Subcutaneous adipose tissue (tissue), 4 donors: ENCODE data around the gene ADAMTSL3. TPM values are rescaled to one million over a fixed set of nuclear protein-coding genes. Genes with fewer than 3 reads are reported as not detected.

Experiments used
- CTCF ChIP-seq: fragments of 450-650 bp; IDR thresholded peaks from one replicate; pipeline ENCODE4 v1.5.1; 2016; ENCODE audit warnings: low read depth, mild to moderate bottlenecking, control low read depth, antibody characterized with exemption, moderate library complexity
- total RNA-seq, 4 donors: library from RNA; depleted of rRNA; stranded (reverse); fragments of >200 nt; gene quantifications; one replicate each; pipeline ENCODE4 v1.1.0, GENCODE V29; 2016

The ADAMTSL3 gene
- total RNA-seq, 4 donors from 2014 or later, result 1.5 to 4.0 (median 2.3) TPM

- no peak for TF ChIP-seq CTCF
Observed at GRCh38 chr15:83612226-83612625, 41.7 kb upstream of the ADAMTSL3 start.

- TF ChIP-seq CTCF, result no peak
Observed at GRCh38 chr15:83612898-83613635, 40.9 kb upstream of the ADAMTSL3 start.

DNA sequence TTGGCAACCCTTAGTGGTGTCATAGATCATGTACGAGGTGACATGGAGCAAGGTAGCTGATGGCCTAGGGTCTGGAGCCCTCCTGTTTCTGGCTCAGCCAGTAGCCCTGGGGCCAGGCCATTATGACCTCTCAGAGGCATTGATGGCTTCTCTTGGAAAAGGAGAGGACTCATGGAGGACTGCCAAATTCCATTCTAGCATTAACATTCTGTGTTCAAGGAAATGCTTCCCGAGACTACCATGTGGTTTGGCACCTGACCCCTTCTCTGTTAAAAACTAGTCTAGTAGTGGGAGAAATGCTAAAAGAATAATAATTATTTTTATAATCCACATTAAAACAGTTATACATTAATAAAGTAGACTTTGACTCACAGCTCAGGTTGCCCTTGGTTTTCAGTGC lies 40.2 kb upstream of the ADAMTSL3 start:
- TF ChIP-seq CTCF, result no peak

DNA sequence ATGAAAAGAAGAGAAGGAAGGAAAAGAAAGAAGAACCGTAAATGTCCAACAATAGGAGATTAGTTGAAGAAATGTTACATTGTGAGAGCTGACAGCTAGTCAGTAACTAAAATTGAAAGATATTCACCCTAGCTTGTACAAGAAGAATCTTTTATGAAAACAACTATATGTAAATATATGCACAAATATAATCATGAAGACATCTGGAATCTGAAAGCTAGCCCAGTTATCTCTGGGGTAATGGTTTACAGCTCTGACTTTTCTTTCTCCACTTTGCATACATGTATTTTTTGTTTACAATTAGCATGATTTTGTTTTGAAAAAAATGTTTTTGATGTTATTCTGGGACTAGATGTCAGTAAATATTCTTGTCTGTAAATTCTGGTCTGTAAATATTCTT lies 37.1 kb upstream of the ADAMTSL3 start:
- TF ChIP-seq CTCF, result no peak

DNA sequence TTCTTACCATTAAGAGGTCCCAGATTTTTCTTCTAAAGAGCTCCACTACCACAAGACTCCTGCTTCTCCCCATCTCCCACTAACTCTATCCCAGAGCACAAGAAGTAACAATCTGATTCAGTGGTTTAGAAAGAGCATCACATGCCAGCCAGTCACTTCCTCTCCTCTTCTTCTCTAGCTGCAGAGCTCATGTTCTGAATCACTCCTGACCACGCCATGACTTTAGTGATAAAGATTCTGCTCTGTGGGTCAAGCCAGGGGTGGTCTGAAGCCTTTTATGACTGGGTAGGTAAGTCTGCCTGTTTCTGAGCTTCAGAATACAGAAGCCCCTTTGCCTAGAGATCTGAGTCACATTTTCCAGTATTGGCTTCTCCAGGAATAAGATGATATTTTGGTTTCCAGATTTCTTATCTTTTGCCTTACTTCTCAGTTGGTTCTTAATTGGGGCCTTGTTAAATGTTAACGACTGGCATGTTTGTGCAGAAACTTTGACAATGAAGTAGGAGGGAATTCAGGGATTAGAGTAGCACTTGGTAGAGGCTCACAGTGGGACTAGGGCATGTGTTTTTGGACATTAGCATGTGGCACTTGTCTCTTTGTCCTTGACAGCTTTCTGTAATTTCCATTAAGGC lies 27.6 kb upstream of the ADAMTSL3 start:
- no peak for TF ChIP-seq CTCF

GRCh38 chr15:83631534-83631933 lies 22.4 kb upstream of the ADAMTSL3 start:
- TF ChIP-seq CTCF, result no peak

DNA sequence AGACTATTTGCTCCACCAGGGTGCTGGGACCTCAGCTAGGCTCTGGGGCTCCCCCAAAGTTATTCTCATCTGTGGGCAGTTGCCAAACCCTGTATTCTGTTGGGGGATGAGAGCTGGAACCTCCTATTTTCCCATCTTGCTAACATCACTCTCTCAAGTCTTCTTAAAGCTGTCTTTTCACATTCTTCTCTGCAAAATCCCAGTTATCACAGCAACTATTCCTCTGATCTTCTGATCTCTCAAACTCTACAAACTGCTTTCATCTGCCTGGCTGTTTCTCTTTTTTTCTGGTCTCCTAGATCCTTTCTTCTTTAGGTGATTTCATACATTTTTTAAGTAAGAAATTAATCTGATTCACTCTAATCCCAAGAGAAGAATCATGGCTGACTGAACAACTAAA lies 10.7 kb upstream of the ADAMTSL3 start:
- TF ChIP-seq CTCF, result no peak
